Middle frontal gyrus (tissue), 1 donor: ENCODE data around the gene ATP5MG.

ENCODE experiments used
- DNase-seq: peaks from one replicate; pipeline ENCODE4 v3.0.0-alpha.2; 2015; ENCODE audit warnings: low spot score; ENCODE audit errors: extremely low spot score

Gene ATP5MG

DNA sequence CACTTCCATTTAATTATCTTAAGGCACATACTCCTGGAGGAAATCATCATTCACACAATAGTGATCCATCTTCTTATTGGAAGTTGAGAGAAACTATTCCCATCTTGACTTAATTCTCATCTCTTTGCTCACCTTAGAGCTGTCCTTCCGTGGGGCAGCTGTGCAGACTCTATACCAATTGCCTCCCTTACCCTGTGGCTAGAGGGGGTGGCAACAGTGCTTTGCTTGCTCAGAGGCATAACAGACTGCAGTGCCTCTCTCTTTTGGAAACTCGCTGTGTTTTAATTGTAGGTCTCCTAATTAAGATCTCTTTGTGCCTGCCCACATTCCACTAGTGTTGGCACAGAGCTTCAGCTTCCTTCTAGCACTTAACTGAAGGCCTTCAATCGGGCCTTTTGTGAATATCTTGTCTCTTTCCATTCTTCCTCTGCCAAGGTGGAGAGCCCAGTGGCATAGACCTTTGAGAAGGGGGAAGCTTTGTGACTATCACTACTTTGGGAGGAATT is 40.4 kb downstream of the ATP5MG start:
- no peak for DNase-seq

- no peak for DNase-seq
These were observed 40.9 kb downstream of the ATP5MG start for GRCh38 chr11:118442301-118442700.

- no peak for DNase-seq
These were observed 41.6 kb downstream of the ATP5MG start for GRCh38 chr11:118442908-118443589.

- no peak for DNase-seq
These were observed 42.3 kb downstream of the ATP5MG start for GRCh38 chr11:118443590-118444218.

DNA sequence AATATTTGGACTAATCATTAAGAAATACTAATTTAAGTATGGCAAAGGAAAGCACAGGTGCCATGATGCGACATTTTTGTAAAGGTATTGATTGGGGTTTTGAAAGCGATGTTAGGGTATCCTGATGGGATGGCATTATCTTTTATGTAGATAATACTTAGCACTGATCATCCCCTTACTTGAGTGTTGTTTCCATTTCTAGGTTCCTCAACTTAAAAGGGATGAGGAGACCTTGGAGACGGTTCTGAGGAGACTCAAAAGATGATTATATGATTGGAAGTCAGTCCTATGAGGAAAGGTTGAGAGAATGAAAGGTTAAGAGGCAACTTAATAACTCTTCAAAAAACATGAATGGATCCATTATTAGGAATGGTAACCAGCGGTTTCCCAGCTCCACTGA is 46.0 kb downstream of the ATP5MG start:
- DNase-seq = no peak

DNA sequence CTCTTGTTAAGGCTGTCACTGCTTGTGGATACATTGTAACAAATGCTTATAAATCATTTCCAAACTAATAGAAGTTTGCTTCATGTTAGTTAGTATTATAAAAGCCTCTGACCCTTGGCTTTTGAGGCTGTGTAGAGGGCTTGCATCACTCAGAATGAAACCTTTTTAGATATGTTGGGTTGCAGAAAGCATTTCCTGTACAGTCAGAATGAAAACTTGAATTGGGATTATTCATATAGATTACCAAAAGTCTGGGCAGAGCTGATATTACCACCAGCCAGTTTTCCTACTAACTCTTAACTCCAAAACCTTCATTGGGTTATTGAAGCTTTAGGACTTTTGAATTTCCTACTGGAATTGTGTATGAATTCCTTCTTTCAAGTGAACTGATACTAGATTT is 46.9 kb downstream of the ATP5MG start:
- DNase-seq = no peak

DNA sequence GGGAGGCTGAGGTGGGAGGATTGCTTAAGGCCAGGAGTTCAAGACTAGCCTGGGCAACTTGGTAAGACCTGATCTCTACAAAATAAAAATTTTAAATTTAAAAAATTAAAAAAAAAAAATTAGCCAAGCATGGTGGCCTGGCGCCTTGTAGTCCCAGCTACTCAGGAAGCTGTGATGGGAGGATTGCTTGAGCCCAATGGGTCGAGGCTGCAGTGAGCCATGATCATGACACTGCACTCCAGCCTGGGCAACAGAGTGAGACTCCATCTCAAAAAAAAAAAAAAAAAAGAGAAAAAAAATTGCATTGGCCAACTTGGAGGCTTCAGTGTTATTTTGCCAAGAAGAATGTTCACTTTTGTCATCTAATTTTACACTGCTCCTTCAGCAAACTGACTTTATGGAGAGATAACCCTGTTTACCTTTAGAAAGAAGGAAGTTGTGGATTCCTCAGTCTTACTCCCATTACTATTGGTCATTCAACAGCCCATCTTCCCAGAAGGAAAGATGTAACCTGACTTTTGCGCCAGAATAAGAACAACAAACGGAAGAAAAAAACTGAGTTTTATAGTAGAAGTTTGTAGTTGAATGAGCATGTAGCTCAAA is 48.0 kb downstream of the ATP5MG start:
- no peak for DNase-seq

GRCh38 chr11:118450451-118450850 is 49.0 kb downstream of the ATP5MG start:
- DNase-seq = no peak
